Measurements from ENCODE around the gene AGPAT4.

GRCh38 chr6:161246725-161247124 lies 27.1 kb downstream of the AGPAT4 start:
- TF ChIP-seq CTCF (conservative IDR thresholded peaks at IDR 0.05) (no peak), EZH2 (IDR thresholded peaks at IDR 0.05; ENCODE audit: low read depth) (no peak)
